NCI-H2171 treated with DMSO at 0.1 percent for 48 hours (cell line): Measurements from ENCODE around the gene SLC24A2.

Experiments used
- DNase-seq: peaks from one replicate; lab custom pipeline; 2025; lab: John Stamatoyannopoulos, UW

Gene SLC24A2

DNA sequence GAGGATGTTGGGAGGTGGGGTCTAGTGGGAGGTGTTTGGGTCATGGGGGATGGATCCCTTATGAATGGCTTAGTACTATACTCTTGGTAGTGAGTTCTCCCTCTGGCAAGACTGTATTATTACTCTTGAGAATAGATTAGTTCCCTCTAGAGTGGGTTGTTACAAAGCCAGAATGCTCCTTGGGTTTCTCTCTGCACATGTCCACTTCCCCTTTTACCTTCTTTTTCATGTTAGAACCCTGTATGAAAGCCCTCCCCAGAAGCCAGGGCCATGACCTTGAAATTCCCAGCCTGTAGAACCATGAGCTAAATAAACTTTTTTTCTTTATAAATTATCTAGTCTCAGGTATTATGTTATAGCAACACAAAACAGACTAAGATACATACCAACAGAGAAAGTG is 31.1 kb downstream of the SLC24A2 start:
- no peak for DNase-seq

DNA sequence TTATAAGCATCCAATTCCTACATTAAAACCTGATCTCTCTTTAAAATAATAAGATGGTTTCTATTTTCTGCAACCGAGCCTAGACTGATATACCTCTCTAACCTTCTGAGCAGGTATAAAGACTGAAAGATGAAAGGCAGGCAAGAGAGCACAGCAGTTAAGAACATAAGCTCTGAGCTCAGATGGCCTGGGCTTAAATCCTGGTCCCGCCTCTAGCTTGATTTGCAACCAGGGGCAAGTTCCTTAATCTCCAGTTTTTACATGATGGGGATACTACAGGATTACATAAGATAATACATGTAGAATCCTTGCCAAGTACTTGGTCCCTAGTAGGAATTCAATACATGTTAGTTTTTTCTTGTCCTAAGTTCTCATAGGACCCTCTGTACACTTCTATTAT is 33.9 kb downstream of the SLC24A2 start:
- DNase-seq: no peak

DNA sequence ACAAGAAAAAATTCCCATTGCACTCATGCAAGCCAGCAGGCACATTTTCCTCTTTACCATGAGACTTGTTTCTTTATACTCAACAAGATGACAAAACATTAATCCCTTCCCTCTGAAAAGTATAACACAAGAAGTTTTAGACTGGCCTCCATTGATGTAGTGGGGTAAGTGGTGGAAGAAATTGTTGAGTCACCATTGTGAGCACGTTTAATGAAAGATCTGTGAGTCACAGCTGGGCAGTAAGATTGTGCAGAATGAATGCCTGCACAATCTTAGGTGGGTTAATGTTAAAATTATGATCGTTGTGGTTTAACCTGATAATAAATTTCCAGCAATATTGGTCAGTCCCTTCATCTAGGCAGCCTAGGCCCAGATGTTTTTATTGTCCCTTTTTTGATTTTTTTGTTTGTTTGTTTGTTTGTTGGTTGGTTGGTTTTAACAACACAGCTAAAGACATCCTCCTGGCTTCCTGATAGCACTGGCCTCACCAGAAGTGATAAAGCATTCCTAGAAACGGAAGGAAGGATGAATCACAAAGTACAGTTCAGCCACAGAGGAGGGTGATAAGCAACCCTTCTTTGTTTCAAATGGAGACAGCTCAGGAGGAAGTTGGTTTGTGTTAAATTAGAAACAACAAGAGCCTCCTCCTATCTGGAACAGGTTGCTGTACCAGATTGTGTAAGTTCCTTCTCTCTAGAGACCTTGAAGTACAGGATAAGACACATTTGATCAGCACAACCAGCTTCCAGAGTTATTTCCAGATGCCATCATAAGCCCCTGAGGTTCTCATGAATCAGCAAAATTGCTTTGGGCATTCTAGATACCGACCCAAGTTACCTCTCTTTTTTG is 40.3 kb downstream of the SLC24A2 start:
- no peak for DNase-seq

GRCh38 chr9:19746223-19746622 is 42.6 kb downstream of the SLC24A2 start:
- DNase-seq: no peak

DNA sequence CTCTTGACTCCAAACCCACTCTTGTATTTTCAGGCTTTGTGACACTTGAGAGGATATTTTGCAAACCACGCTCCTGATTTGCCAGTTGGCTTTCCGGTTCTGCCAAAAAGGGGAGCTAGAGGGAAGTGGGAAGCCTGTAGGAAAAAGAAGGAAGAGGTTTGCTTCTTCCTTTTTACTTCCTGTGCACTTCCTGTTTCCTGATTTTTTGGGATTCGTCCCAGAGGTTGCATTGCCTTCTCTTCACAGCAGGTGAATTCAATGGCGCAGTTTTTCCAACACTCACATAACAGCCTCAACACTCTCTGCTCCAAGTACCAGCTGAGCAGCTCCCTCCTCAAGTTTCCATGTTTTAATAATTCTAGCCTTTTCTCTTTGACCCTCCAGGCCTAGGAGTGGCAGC is 47.7 kb downstream of the SLC24A2 start:
- DNase-seq: no peak
